ENCODE measurements around the gene SDK1.
"Not testable (repeated sequence)": the region's sequence is repeated elsewhere in the genome, so short reads cannot be mapped to it uniquely, and the experiment has no call there.

The SDK1 gene

DNA sequence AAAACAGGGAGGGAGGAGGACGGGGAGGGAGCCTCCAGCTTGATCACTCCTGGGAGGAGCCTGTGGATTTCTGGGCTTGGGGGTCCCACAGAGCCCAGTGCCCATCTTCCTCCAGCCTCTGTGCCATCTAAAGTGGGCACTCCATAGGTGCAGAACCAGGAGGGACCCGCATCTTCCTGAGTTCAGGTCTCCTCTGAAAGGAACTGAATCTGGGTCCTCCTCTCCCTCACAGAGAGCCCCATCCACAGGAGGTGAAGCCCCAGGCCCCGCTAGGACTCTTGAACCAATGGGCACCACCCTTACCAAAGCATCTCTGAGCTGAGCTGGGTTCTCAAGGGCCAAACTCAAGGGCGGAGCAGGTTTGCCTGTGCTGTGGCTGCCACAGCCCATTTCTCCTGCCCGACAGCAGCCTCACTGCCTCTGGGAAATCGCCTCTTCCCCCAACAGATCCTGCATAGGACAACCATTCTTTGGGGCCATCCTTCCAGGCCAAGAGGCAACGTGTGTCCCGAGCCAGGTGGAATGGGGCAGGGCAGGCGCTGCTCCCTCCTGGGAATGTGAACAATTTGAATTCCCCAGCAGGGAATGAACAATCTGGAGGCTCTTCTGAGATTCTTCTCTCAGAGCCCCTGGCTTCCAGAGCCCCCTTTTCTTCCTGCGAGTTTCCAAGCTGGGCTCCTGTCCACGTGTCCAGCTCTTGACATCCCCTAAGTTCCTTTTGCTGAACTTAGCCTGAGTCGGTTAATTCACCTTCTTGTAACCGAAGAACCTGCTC, 970.1 kb downstream of the SDK1 start:
- no peak for ATAC-seq
- DNase-seq = no peak

DNA sequence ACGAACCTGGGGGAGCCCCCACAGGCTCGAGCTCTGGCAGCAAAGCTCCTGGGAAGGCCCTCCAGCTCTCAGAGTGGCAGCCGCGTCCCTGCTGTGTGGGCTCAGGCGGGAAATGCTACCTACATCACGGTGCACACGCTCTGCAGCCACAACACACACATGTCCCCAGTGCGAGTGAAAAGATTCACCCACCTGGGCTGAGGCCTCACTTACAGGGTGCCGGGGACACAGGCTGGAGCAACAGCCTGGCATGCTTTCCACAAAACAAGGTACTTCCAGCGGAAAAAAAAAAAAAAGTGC, 970.6 kb downstream of the SDK1 start:
- ATAC-seq (no peak), DNase-seq (no peak)

DNA sequence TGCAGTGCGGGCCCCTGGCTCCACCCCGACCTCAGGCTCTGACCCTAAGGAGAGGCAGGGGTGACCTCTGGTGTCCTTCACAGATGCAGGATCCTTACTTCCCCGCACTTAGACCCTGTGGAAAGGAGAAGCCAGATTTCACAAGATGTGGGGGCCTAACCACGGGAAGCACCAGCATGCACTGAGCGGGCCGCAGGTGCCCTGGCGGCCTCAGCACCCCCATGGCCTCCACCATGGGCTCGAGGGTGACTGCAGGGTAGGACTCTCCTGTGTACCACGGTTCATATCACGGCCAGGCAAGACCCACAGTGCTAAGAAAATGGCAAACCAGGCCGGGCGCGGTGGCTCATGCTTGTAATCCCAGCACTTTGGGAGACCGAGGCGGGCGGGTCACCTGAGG, 971.1 kb downstream of the SDK1 start:
- no peak for DNase-seq
- ATAC-seq = no peak

- DNase-seq = no peak
- no peak for ATAC-seq
These were observed 972.6 kb downstream of the SDK1 start for GRCh38 chr7:4273566-4274230.

- no peak for ATAC-seq
These were observed 973.2 kb downstream of the SDK1 start for GRCh38 chr7:4274286-4274685.

GRCh38 chr7:4277936-4278335, 976.9 kb downstream of the SDK1 start:
- ATAC-seq (no peak), DNase-seq (no peak)

More at GRCh38 chr7:4274286-4274685, 973.2 kb downstream of the SDK1 start:
- DNase-seq = no peak

DNA sequence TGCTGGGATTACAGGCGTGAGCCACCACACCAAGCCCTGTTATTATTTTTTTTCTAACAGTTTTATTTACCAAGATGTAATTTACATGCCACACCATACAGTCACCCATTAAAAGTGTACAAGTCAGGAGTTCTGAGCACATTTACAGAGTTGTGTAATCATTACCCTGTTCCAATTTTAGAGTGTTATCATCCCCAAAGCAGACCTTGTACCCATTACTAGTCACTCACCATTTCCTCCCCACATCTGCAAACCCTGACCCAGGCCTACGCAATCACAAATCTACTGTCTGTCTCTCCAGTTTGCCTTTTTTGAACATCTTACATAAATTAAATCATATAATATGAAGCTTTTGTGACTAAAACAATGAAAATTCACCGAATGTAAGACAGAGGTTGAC, 978.2 kb downstream of the SDK1 start:
- no peak for ATAC-seq
- no peak for DNase-seq

GRCh38 chr7:4281231-4281993, 980.4 kb downstream of the SDK1 start:
- no peak for ATAC-seq
- no peak for DNase-seq

DNA sequence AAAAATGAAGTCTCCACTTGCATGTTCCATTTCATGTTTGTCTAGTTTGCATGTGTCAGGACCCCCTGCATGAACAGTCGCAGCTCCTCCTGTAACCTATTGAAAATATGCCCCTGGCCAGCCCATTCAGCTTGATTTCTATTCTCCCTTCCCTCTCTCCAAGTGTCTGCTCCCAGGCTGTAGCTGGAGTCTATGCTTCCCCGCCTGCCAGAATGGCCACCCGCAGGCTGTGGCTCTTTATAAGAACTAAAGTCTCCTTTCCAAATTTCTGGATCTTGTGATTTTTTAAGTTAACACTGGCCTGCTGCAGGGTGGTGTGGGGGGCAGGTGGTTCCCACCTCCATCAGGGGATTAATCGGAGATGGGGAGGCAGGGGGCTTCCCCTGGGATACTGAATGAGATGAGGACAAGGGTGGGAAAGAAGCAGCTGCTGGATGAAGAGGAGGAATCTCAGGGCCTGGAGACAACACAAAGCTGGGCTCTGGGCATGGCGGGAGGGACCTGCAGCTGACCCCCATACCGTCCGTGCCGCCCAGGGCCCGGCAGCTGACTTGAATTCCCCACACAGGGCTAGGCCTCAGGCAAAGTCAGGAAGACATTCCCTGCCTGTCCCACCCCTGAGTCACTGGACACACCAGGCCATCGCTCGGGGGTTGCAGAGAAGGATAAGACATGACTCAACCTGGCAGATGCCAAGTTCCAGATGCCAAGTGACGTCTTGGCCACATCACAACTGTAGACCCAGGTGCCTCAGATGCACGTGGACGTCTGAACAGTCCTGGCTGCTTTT, 981.6 kb downstream of the SDK1 start:
- ATAC-seq = no peak
- DNase-seq = no peak

GRCh38 chr7:4286351-4286750, 985.3 kb downstream of the SDK1 start:
- DNase-seq = no peak
- no peak for ATAC-seq

GRCh38 chr7:4288791-4289394, 987.8 kb downstream of the SDK1 start:
- DNase-seq (no peak), ATAC-seq (no peak)

DNA sequence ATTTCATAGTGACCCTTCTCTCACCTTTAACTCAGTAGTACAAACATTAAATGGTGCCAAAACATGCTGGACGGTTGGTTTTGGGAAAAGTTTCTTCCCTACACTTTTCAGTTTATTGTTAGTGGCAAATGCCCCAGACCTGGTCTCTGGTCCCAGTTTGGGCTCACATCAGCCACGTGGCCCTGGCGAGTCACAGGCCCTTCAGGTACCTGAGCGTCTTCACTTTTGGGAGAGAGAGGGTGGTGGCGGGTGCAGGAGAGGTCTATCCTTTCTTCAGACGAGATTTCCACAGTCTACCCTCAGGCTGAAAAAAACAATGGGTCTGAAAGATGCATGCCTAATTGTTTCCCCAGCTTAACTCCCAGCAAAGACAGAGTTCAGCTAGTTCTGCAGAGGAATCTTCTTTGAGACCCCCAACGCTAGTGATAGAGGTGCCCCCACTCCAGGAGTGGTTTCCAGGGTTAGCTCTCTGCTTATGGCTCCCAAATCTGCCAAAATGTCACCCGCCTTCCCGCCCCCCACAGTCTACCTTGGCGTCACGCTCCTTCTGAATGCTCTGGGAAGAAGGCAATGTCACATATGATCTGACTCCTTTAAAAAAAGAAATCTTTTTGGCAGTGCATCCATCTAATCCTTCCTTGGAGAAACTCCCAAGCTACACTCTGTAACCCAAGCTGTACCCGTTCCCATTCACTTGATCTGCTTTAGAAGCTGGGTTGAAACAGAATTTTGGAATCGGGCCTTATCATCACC, 996.3 kb downstream of the SDK1 start:
- DNase-seq (no peak), ATAC-seq (no peak)

DNA sequence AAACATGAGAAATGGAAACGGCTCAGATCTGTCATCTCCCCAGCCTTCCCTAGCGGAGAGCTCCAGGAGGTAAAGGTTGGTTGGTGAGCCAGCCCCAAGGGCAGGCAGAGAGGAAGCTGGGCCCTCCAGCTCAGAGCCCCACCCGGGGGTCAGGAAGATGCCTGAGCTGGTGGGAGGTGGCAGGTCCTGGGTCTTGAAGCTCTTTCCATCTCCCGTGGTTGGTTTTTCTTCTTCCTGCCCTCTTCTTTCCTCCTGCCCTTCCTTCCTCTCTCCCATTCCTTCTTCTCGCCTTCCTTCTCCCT, 996.8 kb downstream of the SDK1 start:
- ATAC-seq (no peak), DNase-seq (no peak)

GRCh38 chr7:4299431-4299830, 998.4 kb downstream of the SDK1 start:
- ATAC-seq (no peak), DNase-seq (no peak)

GRCh38 chr7:4302203-4302905, 1001.3 kb downstream of the SDK1 start:
- DNase-seq = no peak
- no peak for ATAC-seq

GRCh38 chr7:4307316-4308204, 1006.5 kb downstream of the SDK1 start:
- no peak for DNase-seq
- ATAC-seq = no peak

GRCh38 chr7:4308205-4308590, 1007.1 kb downstream of the SDK1 start:
- DNase-seq = no peak
- ATAC-seq = no peak

DNA sequence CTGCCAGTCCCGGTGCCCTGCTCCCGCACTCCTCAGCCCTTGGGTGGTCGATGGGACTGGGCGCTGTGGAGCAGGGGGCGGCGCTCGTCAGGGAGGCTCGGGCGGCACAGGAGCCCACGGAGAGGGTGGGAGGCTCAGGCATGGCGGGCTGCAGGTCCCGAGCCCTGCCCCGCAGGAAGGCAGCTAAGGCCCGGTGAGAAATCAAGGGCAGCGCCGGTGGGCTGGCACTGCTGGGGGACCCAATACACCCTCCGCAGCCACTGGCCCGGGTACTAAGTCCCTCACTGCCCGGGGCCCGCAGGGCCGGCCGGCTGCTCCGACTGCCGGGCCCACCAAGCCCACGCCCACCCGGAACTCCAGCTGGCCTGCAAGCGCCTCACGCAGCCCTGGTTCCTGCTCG, 1012.9 kb downstream of the SDK1 start:
- ATAC-seq = not testable (repeated sequence)

DNA sequence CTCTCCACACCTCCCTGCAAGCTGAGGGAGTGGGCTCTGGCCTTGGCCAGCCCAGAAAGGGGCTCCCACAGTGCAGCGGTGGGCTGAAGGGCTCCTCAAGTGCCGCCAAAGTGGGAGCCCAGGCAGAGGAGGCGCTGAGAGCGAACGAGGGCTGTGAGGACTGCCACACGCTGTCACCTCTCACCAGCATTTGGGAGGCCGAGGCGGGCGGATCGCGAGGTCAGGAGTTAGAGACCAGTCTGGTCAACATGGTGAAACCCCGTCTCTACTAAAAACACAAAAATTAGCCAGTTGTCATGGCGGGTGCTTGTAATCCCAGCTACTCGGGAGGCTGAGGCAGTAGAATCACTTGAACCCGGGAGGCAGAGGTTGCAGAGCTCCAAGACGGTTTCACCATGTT, 1013.3 kb downstream of the SDK1 start:
- DNase-seq, ATAC-seq: not testable (repeated sequence)

More for the DNA sequence above, 1012.9 kb downstream of the SDK1 start:
- not testable (repeated sequence) for DNase-seq

Data from stimulated activated naive CD8-positive, alpha-beta T cell treated with anti-CD3 and anti-CD28 coated beads, Interleukin-15, Interleukin-2, amounts not matched to agents 100 U/mL and 50 U/mL, for 24 hours (primary cell).